Esophagus muscularis mucosa (tissue), 4 donors: ENCODE results near the gene OR6M1. TPM values are rescaled to one million over a fixed set of nuclear protein-coding genes. Genes with fewer than 3 reads are reported as not detected.

ENCODE experiments used
- DNase-seq: peaks from one replicate; pipeline ENCODE4 v3.0.0-alpha.2; 2017; ENCODE audit errors: extremely low spot score
- H3K27ac ChIP-seq, 4 donors: fragments of 200-600 bp; sonication (generic); replicated peaks in 1 of 4; 1 replicate in 3 of 4; 2 replicates in 1 of 4; pipeline ENCODE4 v1.5.1; 2016 to 2019; ENCODE audit warnings: mild to moderate bottlenecking in 1 of 4
- H3K27me3 ChIP-seq, 4 donors: fragments of 200-600 bp; sonication (generic); one replicate each; pipeline versions ENCODE4 v1.5.1 to v1.6.0; 2016 to 2019
- H3K36me3 ChIP-seq, 4 donors: fragments of 200-600 bp; sonication (generic); one replicate each; pipeline ENCODE4 v1.5.1; 2016 to 2019
- H3K4me1 ChIP-seq, 4 donors: fragments of 200-600 bp; sonication (generic); one replicate each; pipeline ENCODE4 v1.5.1; 2016 to 2019
- H3K4me3 ChIP-seq, 4 donors: fragments of 200-600 bp; sonication (generic); 1 replicate in 2 of 4; 2 replicates in 2 of 4; pipeline ENCODE4 v1.5.1; 2016 to 2019; ENCODE audit warnings: mild to moderate bottlenecking in 4 of 4, moderate library complexity in 1 of 4
- H3K9me3 ChIP-seq, 4 donors: fragments of 200-600 bp; sonication (generic); 1 replicate in 3 of 4; 2 replicates in 1 of 4; pipeline ENCODE4 v1.5.1; 2016 to 2019
- CTCF ChIP-seq, 3 experiments: fragments of 200-600 bp in 2 of 3; fragments of 450-650 bp in 1 of 3; sonication (generic) in 2 of 3; IDR thresholded peaks; one replicate each; pipeline ENCODE4 v1.5.1; 2017 to 2019; ENCODE audit warnings: antibody characterized with exemption in 3 of 3, mild to moderate bottlenecking in 2 of 3, moderate library complexity in 1 of 3
- EP300 ChIP-seq: sonication (generic); formaldehyde crosslinking; IDR thresholded peaks from one replicate; pipeline ENCODE4 v1.6.1; 2017; ENCODE audit warnings: antibody characterized with exemption
- POLR2A ChIP-seq: fragments of 450-650 bp; IDR thresholded peaks from one replicate; pipeline ENCODE4 v1.6.1; 2017; ENCODE audit warnings: antibody characterized with exemption, moderate library complexity, mild to moderate bottlenecking, low read depth
- POLR2AphosphoS5 ChIP-seq, 2 donors: sonication (generic); formaldehyde crosslinking; IDR thresholded peaks; one replicate each; pipeline ENCODE4 v1.6.1; 2017; ENCODE audit warnings: antibody characterized with exemption in 2 of 2
- WGBS: methylation state at CpG from one replicate; pipeline ENCODE4 v1.1.5; 2018; 5-methylcytosine and 5-hydroxymethylcytosine counted together
- intact Hi-C: fragments of 100-400 bp; cut with DNase I; formaldehyde crosslinking; loops from one replicate; pipeline ENCODE4 v1.15.1; 2023
- total RNA-seq, 4 donors: library from RNA; depleted of rRNA; stranded (reverse); fragments of >200 nt; gene quantifications; one replicate each; pipeline versions ENCODE4 v1.1.0 to v1.2.1, GENCODE V29; 2016

Gene OR6M1
- not detected for total RNA-seq

- DNase-seq = no peak
- H3K4me3 ChIP-seq = no peak within 1 kb of the TSS
- H3K27me3 ChIP-seq = no peaks in the 10 kb centered on the region
- H3K36me3 ChIP-seq = no peaks in the 10 kb centered on the region
- intact Hi-C loops = no loop called here
- H3K4me1 ChIP-seq = no peaks in the 10 kb centered on the region
- 79% methylated on average over 4 of the region's 4 CpGs for WGBS
- TF ChIP-seq EP300 (no peak), POLR2AphosphoS5 (IDR thresholded peaks at IDR 0.05) (no peak), POLR2A (no peak), CTCF (IDR thresholded peaks at IDR 0.05) (no peak)
- no peaks in the 10 kb centered on the region for H3K9me3 ChIP-seq
- no peak within 1 kb of the TSS for H3K27ac ChIP-seq
These were observed at the start of gene OR6M1 for GRCh38 chr11:123806249-123806648. TSS of gene OR6M1 (minus strand) at chr11:123806349. CDS start at chr11:123806349, 0 bp downstream.

GRCh38 chr11:123853038-123853437 lies 46.9 kb upstream of the OR6M1 start:
- H3K27ac ChIP-seq = no peak overlapping the region
- no peaks in the 10 kb centered on the region for H3K9me3 ChIP-seq
- no peaks in the 10 kb centered on the region for H3K4me1 ChIP-seq
- TF ChIP-seq CTCF (IDR thresholded peaks at IDR 0.05) = no peak
- TF ChIP-seq EP300 = no peak
- TF ChIP-seq POLR2AphosphoS5 (IDR thresholded peaks at IDR 0.05) = no peak
- no peak for TF ChIP-seq POLR2A
- intact Hi-C loops = no loop called here
- no peaks in the 10 kb centered on the region for H3K36me3 ChIP-seq
- no peak for DNase-seq
- no peak overlapping the region for H3K4me3 ChIP-seq
- peaks cover 0 to 9% (median 0%) of the 10 kb centered on the region in 4 donors for H3K27me3 ChIP-seq
- WGBS = 93% methylated on average over 1 of the region's 2 CpGs

GRCh38 chr11:123852321-123852720 lies 46.2 kb upstream of the OR6M1 start:
- TF ChIP-seq POLR2A (no peak), EP300 (no peak), CTCF (IDR thresholded peaks at IDR 0.05) (no peak), POLR2AphosphoS5 (IDR thresholded peaks at IDR 0.05) (no peak)
- H3K36me3 ChIP-seq = no peaks in the 10 kb centered on the region
- no peaks in the 10 kb centered on the region for H3K9me3 ChIP-seq
- no peaks in the 10 kb centered on the region for H3K4me1 ChIP-seq
- DNase-seq = no peak
- peaks cover 0 to 9% (median 0%) of the 10 kb centered on the region in 4 donors for H3K27me3 ChIP-seq
- intact Hi-C loops = no loop called here
- no peak overlapping the region for H3K4me3 ChIP-seq
- no peak overlapping the region for H3K27ac ChIP-seq

- WGBS = 81% methylated on average over 2 of the region's 4 CpGs
- intact Hi-C loops = no loop called here
- Histone ChIP-seq H3K36me3 (no peaks in the 10 kb centered on the region), H3K27ac (no peak overlapping the region), H3K27me3 (peaks cover 0 to 9% (median 0%) of the 10 kb centered on the region in 4 donors), H3K4me1 (no peaks in the 10 kb centered on the region), H3K9me3 (no peaks in the 10 kb centered on the region), H3K4me3 (no peak overlapping the region)
- no peak for DNase-seq
- TF ChIP-seq CTCF (IDR thresholded peaks at IDR 0.05) = no peak
- no peak for TF ChIP-seq POLR2AphosphoS5 (IDR thresholded peaks at IDR 0.05)
- TF ChIP-seq POLR2A = no peak
- no peak for TF ChIP-seq EP300
These were observed 45.0 kb upstream of the OR6M1 start for GRCh38 chr11:123851110-123851509.

- no peak overlapping the region for H3K27ac ChIP-seq
- no peak overlapping the region for H3K4me3 ChIP-seq
- WGBS = 77% methylated on average over 6 of the region's 6 CpGs
- H3K9me3 ChIP-seq = no peaks in the 10 kb centered on the region
- DNase-seq = no peak
- H3K4me1 ChIP-seq = no peaks in the 10 kb centered on the region
- intact Hi-C loops = no loop called here
- H3K36me3 ChIP-seq = no peaks in the 10 kb centered on the region
- no peaks in the 10 kb centered on the region for H3K27me3 ChIP-seq
- TF ChIP-seq EP300 (no peak), CTCF (IDR thresholded peaks at IDR 0.05) (no peak), POLR2A (no peak), POLR2AphosphoS5 (IDR thresholded peaks at IDR 0.05) (no peak)
These were observed 35.0 kb upstream of the OR6M1 start for GRCh38 chr11:123841174-123841573.
